Measurements from ENCODE around the gene SLC17A7.
A peak's percentile ranks its signal among the peaks of the same experiment; 100 is the strongest.

SLC17A7 gene

GRCh38 chr19:49409441-49410029 lies 31.8 kb downstream of the SLC17A7 start:
- H3K36me3 ChIP-seq (replicated peaks), result no peaks in the 10 kb centered on the region
- no peaks in the 10 kb centered on the region for H3K27me3 ChIP-seq (replicated peaks)
- no peak overlapping the region for H3K27ac ChIP-seq
- DNase-seq, result no peak
- no peak overlapping the region for H3K4me3 ChIP-seq (ENCODE audit: low read depth, low read length)
- no peak for TF ChIP-seq CTCF (IDR thresholded peaks at IDR 0.05; ENCODE audit: low read depth, low read length, missing control alignments)
- in situ Hi-C loops (cut with HindIII; ENCODE audit: low pct_ligation_motif_present, low sequenced_read_pairs), result no loop called here

GRCh38 chr19:49408816-49409440 lies 32.4 kb downstream of the SLC17A7 start:
- Histone ChIP-seq H3K36me3 (replicated peaks) (no peaks in the 10 kb centered on the region), H3K4me3 (ENCODE audit: low read depth, low read length) (no peak overlapping the region), H3K27me3 (replicated peaks) (no peaks in the 10 kb centered on the region), H3K27ac (no peak overlapping the region)
- in situ Hi-C loops (cut with HindIII; ENCODE audit: low pct_ligation_motif_present, low sequenced_read_pairs), result no loop called here
- no peak for TF ChIP-seq CTCF (IDR thresholded peaks at IDR 0.05; ENCODE audit: low read depth, low read length, missing control alignments)
- DNase-seq, result no peak

GRCh38 chr19:49407482-49408015 lies 33.8 kb downstream of the SLC17A7 start:
- no peak overlapping the region for H3K27ac ChIP-seq
- DNase-seq, result no peak
- TF ChIP-seq CTCF (IDR thresholded peaks at IDR 0.05; ENCODE audit: low read depth, low read length, missing control alignments), result no peak

GRCh38 chr19:49407079-49407478 lies 34.2 kb downstream of the SLC17A7 start:
- DNase-seq, result no peak
- Histone ChIP-seq H3K36me3 (replicated peaks) (no peaks in the 10 kb centered on the region), H3K27me3 (replicated peaks) (no peaks in the 10 kb centered on the region), H3K27ac (no peak overlapping the region), H3K4me3 (ENCODE audit: low read depth, low read length) (no peak overlapping the region)
- in situ Hi-C loops (cut with HindIII; ENCODE audit: low pct_ligation_motif_present, low sequenced_read_pairs), result no loop called here
- TF ChIP-seq CTCF (IDR thresholded peaks at IDR 0.05; ENCODE audit: low read depth, low read length, missing control alignments), result no peak

More at GRCh38 chr19:49407482-49408015, 33.8 kb downstream of the SLC17A7 start:
- Histone ChIP-seq H3K4me3 (ENCODE audit: low read depth, low read length) (no peak overlapping the region), H3K27me3 (replicated peaks) (no peaks in the 10 kb centered on the region), H3K36me3 (replicated peaks) (no peaks in the 10 kb centered on the region)
- in situ Hi-C loops (cut with HindIII; ENCODE audit: low pct_ligation_motif_present, low sequenced_read_pairs), result no loop called here

GRCh38 chr19:49403404-49404187 lies 37.7 kb downstream of the SLC17A7 start:
- H3K36me3 ChIP-seq (replicated peaks), result no peaks in the 10 kb centered on the region
- no peaks in the 10 kb centered on the region for H3K27me3 ChIP-seq (replicated peaks)
- in situ Hi-C loops (cut with HindIII; ENCODE audit: low pct_ligation_motif_present, low sequenced_read_pairs), result no loop called here
- no peak for TF ChIP-seq CTCF (IDR thresholded peaks at IDR 0.05; ENCODE audit: low read depth, low read length, missing control alignments)
- peak; percentile 22 for DNase-seq
- no peak overlapping the region for H3K27ac ChIP-seq
- H3K4me3 ChIP-seq (ENCODE audit: low read depth, low read length), result no peak overlapping the region

All from brain microvascular endothelial cell (primary cell).